Retinal pigment epithelial cell (primary cell): ENCODE results near the gene TRIP4.

ENCODE experiments used
- DNase-seq: peaks from one replicate; pipeline ENCODE4 v3.0.0-alpha.2; 2010; ENCODE audit warnings: low read depth
- H3K4me3 ChIP-seq: 2 replicates; pipeline ENCODE4 v1.5.1; 2011; ENCODE audit warnings: mild to moderate bottlenecking, low read length, control low read depth, moderate library complexity
- CTCF ChIP-seq: conservative IDR thresholded peaks from 2 replicates; pipeline ENCODE4 v1.5.1; 2011; ENCODE audit warnings: low read depth, low read length, control low read depth, inconsistent platforms

The TRIP4 gene

GRCh38 chr15:64474846-64475245 is 87.2 kb downstream of the TRIP4 start:
- no peak for DNase-seq
- no peak for TF ChIP-seq CTCF
- no peak overlapping the region for H3K4me3 ChIP-seq

- DNase-seq, result no peak
- no peak overlapping the region for H3K4me3 ChIP-seq
- TF ChIP-seq CTCF, result no peak
Measured at GRCh38 chr15:64476550-64476949, 88.9 kb downstream of the TRIP4 start.

GRCh38 chr15:64478863-64479262 is 91.2 kb downstream of the TRIP4 start:
- no peak overlapping the region for H3K4me3 ChIP-seq
- no peak for DNase-seq
- TF ChIP-seq CTCF, result no peak

GRCh38 chr15:64480891-64481290 is 93.3 kb downstream of the TRIP4 start:
- DNase-seq, result no peak
- TF ChIP-seq CTCF, result no peak
- H3K4me3 ChIP-seq, result no peak overlapping the region

- DNase-seq, result no peak
- no peak overlapping the region for H3K4me3 ChIP-seq
- no peak for TF ChIP-seq CTCF
Measured at GRCh38 chr15:64483749-64484148, 96.1 kb downstream of the TRIP4 start.

- no peak for TF ChIP-seq CTCF
- no peak for DNase-seq
- no peak overlapping the region for H3K4me3 ChIP-seq
Measured at GRCh38 chr15:64485796-64486195, 98.2 kb downstream of the TRIP4 start.

- no peak for TF ChIP-seq CTCF
- H3K4me3 ChIP-seq, result no peak overlapping the region
- no peak for DNase-seq
Measured at GRCh38 chr15:64490598-64491259, 103.1 kb downstream of the TRIP4 start.
